Activated naive CD8-positive, alpha-beta T cell treated with anti-CD3 and anti-CD28 coated beads for 36 hours (primary cell): Measurements from ENCODE around the gene TSPAN14. TPM values are rescaled to one million over a fixed set of nuclear protein-coding genes. Genes with fewer than 3 reads are reported as not detected.

Source experiments
- DNase-seq: peaks from one replicate; pipeline ENCODE4 v3.0.0; 2021
- H3K27ac Mint-ChIP-seq: one replicate; pipeline ENCODE4 v1.8.0; 2022; ENCODE audit warnings: mild to moderate bottlenecking, moderate library complexity, mixed read lengths
- H3K27me3 Mint-ChIP-seq: one replicate; pipeline ENCODE4 v1.8.0; 2022; ENCODE audit warnings: mild to moderate bottlenecking, mixed read lengths
- H3K36me3 Mint-ChIP-seq: one replicate; pipeline ENCODE4 v1.8.0; 2021; ENCODE audit warnings: mild to moderate bottlenecking, mixed read lengths
- H3K4me1 Mint-ChIP-seq: one replicate; pipeline ENCODE4 v1.8.0; 2021; ENCODE audit warnings: mixed read lengths
- H3K4me3 Mint-ChIP-seq: one replicate; pipeline ENCODE4 v1.8.0; 2022; ENCODE audit warnings: mild to moderate bottlenecking, moderate library complexity, mixed read lengths
- H3K9me3 Mint-ChIP-seq: one replicate; pipeline ENCODE4 v1.8.0; 2022; ENCODE audit warnings: mixed read lengths
- total RNA-seq, 2 experiments: library from RNA; stranded (reverse); gene quantifications; one replicate each; pipeline ENCODE4 v1.2.3, GENCODE V29; 2021

The TSPAN14 gene
- total RNA-seq, 2 experiments from 2014 or later = 39.6 to 40.4 TPM

DNA sequence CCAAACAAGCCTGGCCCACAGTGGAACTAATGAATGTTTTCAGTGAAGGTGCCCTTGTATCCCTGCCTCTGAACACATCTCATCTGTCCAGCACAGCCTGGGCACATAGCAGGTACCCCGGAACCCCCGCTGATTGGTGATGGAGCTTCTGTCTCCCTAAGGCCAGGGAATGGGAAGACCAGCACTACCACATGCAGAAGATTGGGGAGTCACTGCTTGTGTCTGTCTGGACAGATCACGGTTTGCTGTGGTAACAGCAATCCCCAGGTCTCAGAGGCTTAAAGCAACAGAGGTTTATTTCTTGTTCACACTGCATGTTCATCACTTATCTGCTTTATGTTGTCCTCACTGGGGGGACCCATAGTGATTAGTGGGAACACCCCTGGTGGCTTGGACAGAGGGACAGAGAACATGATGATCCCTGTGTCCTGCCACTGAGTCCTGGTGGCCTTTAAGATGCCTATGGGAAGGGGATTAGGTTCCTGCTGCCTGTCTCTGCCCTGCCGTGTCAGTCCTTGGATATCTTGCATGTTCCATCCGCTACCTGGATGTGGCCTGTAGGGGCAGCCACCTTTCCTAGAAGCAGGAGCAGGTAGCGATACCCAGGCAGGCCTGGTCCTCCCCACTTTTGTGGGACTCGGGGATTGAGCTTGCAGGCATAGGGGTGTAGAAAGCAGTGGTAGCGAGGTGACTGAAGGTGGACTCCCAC, 3.6 kb downstream of the TSPAN14 start:
- Mint-ChIP-seq H3K27ac (peak overlapping the region; percentile 92), H3K27me3 (no peaks in the 10 kb centered on the region), H3K9me3 (no peaks in the 10 kb centered on the region), H3K4me1 (peaks cover 69% of the 10 kb centered on the region), H3K4me3 (peak overlapping the region; percentile 93), H3K36me3 (peaks cover 22% of the 10 kb centered on the region)
- DNase-seq = no peak

DNA sequence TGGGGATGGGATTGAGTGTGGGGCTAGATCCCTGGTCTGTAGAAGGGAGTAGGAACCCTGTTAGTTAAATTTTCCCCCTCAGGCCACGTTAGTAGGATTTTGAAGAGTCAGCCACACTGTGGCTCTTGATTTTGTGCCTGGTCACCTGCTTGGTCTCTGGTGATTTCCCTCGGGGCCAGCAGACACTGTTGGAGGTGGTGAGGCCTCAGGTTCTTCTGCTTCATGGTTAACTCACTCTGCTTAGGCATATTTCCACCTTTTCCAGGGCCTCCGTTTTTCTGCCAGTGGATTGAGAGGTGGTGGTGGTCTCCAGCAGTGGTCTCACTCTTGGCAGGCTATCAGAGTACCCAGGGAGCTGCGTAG, 4.1 kb downstream of the TSPAN14 start:
- peaks cover 23% of the 10 kb centered on the region for H3K36me3 Mint-ChIP-seq

GRCh38 chr10:80458638-80459037, 4.5 kb downstream of the TSPAN14 start:
- no peaks in the 10 kb centered on the region for H3K27me3 Mint-ChIP-seq
- H3K4me1 Mint-ChIP-seq = peaks cover 72% of the 10 kb centered on the region
- peak overlapping the region; percentile 93 for H3K4me3 Mint-ChIP-seq
- H3K9me3 Mint-ChIP-seq = no peaks in the 10 kb centered on the region
- H3K27ac Mint-ChIP-seq = peak overlapping the region; percentile 92
- peaks cover 27% of the 10 kb centered on the region for H3K36me3 Mint-ChIP-seq
- DNase-seq = no peak

More for the DNA sequence above, 4.1 kb downstream of the TSPAN14 start:
- H3K27ac Mint-ChIP-seq = peak overlapping the region; percentile 92
- H3K4me3 Mint-ChIP-seq = peak overlapping the region; percentile 93
- H3K27me3 Mint-ChIP-seq = no peaks in the 10 kb centered on the region
- H3K9me3 Mint-ChIP-seq = no peaks in the 10 kb centered on the region
- H3K4me1 Mint-ChIP-seq = peaks cover 72% of the 10 kb centered on the region
- no peak for DNase-seq

- DNase-seq = peak; percentile 72
- Mint-ChIP-seq H3K4me1 (peaks cover 77% of the 10 kb centered on the region), H3K27ac (peak overlapping the region; percentile 92), H3K9me3 (no peaks in the 10 kb centered on the region), H3K36me3 (peaks cover 30% of the 10 kb centered on the region), H3K27me3 (no peaks in the 10 kb centered on the region), H3K4me3 (peak overlapping the region; percentile 93)
Observed at GRCh38 chr10:80459047-80459865, 5.1 kb downstream of the TSPAN14 start.

GRCh38 chr10:80460399-80461207, 6.5 kb downstream of the TSPAN14 start:
- Mint-ChIP-seq H3K9me3 (no peaks in the 10 kb centered on the region), H3K27me3 (no peaks in the 10 kb centered on the region), H3K4me1 (peaks cover 89% of the 10 kb centered on the region), H3K27ac (peak overlapping the region; percentile 92), H3K36me3 (peaks cover 26% of the 10 kb centered on the region), H3K4me3 (peak overlapping the region; percentile 93)
- DNase-seq = no peak

DNA sequence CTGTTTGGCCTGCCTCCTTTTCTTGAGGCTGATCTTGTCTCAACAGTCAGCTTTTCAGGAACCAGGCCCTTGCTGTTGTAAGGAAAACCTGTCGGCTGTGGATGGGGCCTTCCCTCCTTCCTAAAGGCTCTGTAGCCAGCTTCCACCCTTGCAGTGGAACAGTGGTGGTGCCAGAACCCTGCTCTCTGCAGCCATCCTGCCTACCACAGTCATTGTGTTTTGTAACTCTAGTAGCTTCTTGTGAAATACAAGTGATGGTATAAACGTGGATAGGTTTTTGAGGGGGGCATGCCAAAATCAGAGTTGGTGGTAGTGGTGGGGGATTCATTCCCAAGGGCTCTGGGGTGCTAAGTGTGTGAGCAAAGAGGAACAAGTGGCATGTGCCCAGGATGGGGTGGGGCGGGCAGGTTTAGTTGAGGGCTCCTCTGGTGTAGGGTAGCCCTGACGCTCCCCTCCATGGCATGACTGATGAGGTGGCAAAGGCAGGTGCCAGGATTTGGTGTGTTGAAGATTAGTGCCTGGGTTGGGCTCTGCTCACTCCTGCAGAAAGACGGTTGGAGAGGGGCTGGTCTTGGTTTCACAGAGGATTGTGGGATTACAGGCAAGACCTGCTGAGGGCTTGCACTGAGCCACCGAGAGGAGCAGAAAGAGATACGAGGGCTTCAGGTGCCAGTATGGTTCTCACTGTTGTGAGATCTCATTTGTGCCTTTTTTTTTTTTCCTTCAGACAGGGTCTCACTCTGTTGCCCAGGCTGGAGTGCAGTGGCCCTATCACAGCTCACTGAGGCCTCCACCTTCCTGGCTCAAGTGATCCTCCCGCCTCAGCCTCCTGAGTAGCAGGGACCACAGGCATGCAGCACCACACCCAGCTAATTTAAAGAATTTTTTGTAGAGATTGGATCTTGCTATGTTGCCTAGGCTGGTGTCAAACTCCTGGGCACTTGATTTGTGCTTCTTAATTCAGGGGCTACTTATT, 7.4 kb downstream of the TSPAN14 start:
- no peak for DNase-seq
- Mint-ChIP-seq H3K27me3 (no peaks in the 10 kb centered on the region), H3K27ac (peak overlapping the region; percentile 92), H3K4me1 (peaks cover 90% of the 10 kb centered on the region), H3K9me3 (no peaks in the 10 kb centered on the region), H3K4me3 (peak overlapping the region; percentile 93), H3K36me3 (peaks cover 20% of the 10 kb centered on the region)

DNA sequence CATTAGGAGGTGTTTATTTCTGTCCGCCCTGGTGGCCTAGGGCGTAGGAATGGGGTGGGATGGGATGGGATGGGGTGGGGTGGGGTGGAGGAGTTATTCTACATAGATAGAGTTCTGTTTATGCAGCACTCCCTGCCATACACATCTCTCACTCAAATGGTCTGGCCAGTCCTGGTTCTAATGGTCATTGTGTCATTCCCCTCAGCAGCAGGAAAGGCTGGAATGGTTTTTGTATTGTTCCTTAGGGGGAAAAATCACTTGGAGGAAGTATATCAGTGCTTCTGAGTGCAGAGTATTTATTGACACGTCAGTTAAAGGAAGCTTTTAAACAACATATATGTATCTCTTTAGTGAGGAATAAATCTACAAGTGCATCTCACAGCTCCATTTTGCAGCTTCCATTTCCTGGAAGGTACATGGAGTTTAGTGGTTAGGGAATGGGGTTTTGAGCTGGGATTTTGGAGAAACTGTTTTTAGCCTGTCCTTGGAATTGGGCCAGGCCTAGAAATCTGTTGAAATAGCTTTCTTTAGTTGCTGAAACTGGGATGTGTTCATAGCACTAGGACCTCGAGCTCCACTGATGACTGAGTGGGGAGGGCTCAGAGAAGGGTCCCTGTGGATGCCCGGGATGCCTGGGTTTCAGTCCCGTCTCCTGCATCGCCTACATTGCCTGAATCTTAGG, 8.3 kb downstream of the TSPAN14 start:
- Mint-ChIP-seq H3K4me3 (no peak overlapping the region), H3K9me3 (no peaks in the 10 kb centered on the region), H3K27ac (peak overlapping the region; percentile 92), H3K4me1 (peaks cover 95% of the 10 kb centered on the region), H3K27me3 (no peaks in the 10 kb centered on the region), H3K36me3 (peaks cover 14% of the 10 kb centered on the region)
- no peak for DNase-seq

DNA sequence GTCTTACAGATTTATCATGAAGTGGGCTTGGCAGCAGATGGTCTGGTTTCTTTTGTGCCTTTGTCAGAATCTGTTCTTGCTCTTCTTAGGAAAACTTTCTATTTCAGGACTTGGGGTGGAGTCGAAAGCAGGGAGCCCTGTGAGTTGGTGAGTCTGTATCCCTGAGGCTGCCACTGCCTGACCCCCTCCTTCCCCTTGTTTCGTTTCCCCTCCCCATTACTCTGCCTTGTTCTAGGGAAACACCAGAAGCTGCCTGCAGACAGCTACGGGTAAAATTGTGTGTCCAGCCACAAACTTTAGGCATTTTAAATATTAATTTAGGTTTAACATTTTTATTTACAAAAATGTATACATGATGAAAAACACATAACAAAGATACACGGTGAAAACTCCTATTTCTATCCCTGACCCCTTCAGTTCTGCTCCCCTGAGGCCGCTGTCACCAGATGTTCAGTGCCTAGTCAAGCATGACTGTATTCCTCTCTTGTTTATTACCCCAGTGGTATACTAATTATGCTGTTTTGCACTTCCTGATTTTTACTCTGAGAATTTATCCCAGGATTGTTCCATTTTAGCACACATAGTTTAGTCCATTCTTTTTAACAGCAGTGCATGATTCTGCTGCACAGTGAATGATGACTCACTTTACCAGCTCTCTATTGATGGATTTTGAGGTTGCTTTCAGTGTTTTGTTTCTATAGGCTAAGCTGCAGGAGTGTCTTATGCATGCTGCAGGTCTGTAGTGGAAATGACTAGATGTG, 9.1 kb downstream of the TSPAN14 start:
- H3K4me1 Mint-ChIP-seq = peaks cover 93% of the 10 kb centered on the region
- H3K27ac Mint-ChIP-seq = peak overlapping the region; percentile 92
- DNase-seq = no peak
- peak overlapping the region; percentile 73 for H3K4me3 Mint-ChIP-seq
- H3K36me3 Mint-ChIP-seq = peaks cover 15% of the 10 kb centered on the region
- no peaks in the 10 kb centered on the region for H3K9me3 Mint-ChIP-seq
- H3K27me3 Mint-ChIP-seq = no peaks in the 10 kb centered on the region

GRCh38 chr10:80463868-80464267, 9.8 kb downstream of the TSPAN14 start:
- Mint-ChIP-seq H3K4me3 (peak overlapping the region; percentile 73), H3K27me3 (no peaks in the 10 kb centered on the region), H3K27ac (peak overlapping the region; percentile 92), H3K36me3 (peaks cover 13% of the 10 kb centered on the region), H3K4me1 (peaks cover 93% of the 10 kb centered on the region), H3K9me3 (no peaks in the 10 kb centered on the region)
- DNase-seq = no peak

GRCh38 chr10:80464557-80465450, 10.7 kb downstream of the TSPAN14 start:
- peaks cover 19% of the 10 kb centered on the region for H3K36me3 Mint-ChIP-seq
- H3K27ac Mint-ChIP-seq = peak overlapping the region; percentile 92
- no peak for DNase-seq
- H3K4me1 Mint-ChIP-seq = peaks cover 90% of the 10 kb centered on the region
- no peaks in the 10 kb centered on the region for H3K9me3 Mint-ChIP-seq
- no peaks in the 10 kb centered on the region for H3K27me3 Mint-ChIP-seq
- H3K4me3 Mint-ChIP-seq = peak overlapping the region; percentile 73

- Mint-ChIP-seq H3K36me3 (peaks cover 23% of the 10 kb centered on the region), H3K27me3 (no peaks in the 10 kb centered on the region), H3K27ac (peak overlapping the region; percentile 92), H3K4me1 (peaks cover 88% of the 10 kb centered on the region), H3K9me3 (no peaks in the 10 kb centered on the region), H3K4me3 (peak overlapping the region; percentile 73)
- DNase-seq = no peak
Observed at GRCh38 chr10:80465451-80465835, 11.3 kb downstream of the TSPAN14 start.

DNA sequence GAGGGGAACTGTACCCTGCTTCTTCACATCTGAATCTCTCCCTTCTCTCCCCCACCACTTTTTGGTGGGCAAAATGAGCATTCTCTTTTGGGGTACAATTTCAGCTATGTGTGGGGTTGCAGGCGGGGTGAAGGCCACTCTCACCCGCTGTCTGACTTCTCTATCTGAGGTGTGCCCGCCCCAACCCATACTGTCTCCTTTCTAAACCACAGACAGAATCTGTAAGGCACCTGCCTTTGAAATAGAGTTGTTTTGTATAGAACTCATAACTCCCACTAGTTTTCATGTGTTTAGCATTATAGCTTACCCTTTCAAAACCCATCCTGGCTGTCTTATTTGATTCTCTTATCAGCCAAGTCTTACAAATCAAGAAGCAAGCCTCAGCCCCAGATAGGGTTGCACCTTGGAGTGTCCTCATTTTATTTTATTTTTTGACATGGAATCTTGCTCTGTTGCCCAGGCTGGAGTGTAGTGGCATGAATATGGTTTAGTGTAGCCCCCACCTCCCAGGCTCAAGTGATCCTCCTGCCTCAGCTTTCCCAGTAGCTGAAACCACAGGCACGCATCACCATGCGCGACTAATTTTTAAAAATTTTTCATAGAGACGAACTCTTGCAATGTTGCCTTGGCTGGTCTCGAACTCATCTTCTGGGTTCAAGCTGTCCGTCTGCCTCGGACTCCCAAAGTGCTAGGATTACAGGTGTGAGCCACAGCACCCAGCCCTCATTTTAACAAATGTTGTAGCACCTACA, 11.9 kb downstream of the TSPAN14 start:
- Mint-ChIP-seq H3K9me3 (no peaks in the 10 kb centered on the region), H3K4me3 (peak overlapping the region; percentile 73), H3K4me1 (peaks cover 88% of the 10 kb centered on the region), H3K36me3 (peaks cover 28% of the 10 kb centered on the region), H3K27me3 (no peaks in the 10 kb centered on the region), H3K27ac (peak overlapping the region; percentile 92)
- no peak for DNase-seq
